NCI-H146 treated with DMSO at 0.1 percent for 48 hours (cell line): ENCODE measurements around the gene CCDC80.

Experiments used
- DNase-seq: peaks from one replicate; lab custom pipeline; 2025; ENCODE audit not compliant: unreplicated experiment; lab: John Stamatoyannopoulos, UW

CCDC80 gene

DNA sequence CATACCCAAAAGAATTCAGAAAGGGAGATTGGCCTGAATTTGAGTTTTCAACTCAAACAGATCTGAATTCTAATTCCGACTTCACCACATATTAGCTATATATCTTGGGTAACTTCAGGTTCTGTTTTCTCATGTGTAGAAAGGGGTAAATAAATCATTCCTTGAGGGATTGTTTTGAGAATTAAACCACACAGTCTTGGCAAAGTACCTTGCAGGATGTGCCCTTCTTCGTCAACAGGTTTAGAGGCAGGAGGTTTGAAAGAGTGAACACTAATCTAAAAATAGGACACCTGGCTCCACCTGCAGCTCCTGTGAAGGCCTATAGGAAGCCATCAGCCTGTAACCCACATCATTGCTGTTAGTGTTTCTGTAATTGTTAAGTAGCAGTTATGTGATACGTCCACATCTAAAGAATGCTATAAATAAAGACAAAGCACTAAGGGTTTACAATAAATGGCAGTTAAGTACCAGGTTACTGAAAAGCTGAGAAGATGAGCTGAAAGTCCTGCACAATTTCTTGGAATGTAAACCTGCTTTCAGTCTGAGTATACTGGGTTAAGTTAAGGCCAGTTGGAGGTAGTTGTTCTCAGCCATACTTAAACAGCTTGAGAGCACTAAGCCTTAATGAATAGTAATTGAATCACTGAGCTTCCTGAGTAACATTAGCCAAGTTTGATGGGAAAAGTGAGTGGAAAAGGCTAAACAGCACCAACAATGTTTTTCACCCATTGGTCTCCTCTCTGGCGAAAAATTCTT, 6.0 kb downstream of the CCDC80 start:
- DNase-seq = peak; percentile 67

DNA sequence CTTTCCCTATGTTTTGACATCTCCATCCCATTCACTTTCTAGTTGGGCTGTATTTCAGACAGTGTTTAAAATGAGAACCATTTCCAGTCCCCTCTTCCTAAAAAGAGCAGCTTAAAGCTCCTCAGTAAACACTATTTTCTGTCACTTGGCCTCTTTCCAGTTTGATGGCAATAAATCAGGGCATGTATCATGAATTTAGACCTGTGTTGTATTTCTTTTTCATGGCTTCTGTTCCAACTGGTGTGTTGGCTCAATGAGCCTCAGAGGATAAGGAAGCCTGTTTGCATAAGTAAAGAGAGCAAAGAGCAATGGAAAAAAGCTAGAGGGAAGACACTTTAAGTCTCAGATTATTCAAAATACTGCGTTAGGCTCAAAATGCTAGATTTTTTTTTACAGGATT, 7.2 kb downstream of the CCDC80 start:
- DNase-seq = peak; percentile 43

DNA sequence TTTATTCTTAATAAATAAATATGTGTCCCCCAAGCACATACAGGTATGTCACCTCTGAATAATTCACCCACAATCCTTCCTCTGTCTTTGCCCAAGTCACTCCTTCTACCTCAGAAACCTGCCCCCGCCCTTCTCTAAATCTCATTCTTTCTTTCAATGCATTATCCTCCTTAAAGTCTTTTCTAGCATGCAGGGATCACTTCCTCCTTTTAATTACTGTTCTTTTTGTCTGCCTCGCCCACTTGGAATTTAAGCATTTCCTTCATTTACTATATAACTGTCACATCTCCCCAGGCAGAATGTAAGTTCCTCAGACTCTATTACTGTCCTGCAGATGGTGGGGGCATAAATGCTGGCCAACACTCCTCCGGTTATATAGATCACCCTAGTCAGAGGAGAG, 7.8 kb downstream of the CCDC80 start:
- DNase-seq = no peak

- no peak for DNase-seq
Observed at GRCh38 chr3:112632596-112632995, 8.3 kb downstream of the CCDC80 start.

DNA sequence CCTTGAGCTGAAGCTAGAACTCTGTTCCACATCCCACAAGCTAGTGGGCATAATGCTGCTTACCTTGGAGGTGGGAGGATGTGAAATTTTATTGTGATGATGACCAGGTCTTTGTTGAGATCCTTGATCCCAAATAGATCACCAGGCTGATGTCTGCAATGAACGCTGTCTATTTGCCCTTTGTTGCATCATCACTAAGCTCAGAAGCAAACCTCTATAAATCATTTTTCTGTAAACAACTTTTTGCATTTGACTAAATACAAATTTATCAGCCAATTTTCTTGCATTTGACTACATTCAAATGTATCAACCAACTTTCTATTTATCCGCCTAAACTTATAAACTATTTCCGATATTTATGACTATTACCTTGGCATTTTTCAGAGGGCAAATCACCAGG, 9.7 kb downstream of the CCDC80 start:
- DNase-seq = no peak

DNA sequence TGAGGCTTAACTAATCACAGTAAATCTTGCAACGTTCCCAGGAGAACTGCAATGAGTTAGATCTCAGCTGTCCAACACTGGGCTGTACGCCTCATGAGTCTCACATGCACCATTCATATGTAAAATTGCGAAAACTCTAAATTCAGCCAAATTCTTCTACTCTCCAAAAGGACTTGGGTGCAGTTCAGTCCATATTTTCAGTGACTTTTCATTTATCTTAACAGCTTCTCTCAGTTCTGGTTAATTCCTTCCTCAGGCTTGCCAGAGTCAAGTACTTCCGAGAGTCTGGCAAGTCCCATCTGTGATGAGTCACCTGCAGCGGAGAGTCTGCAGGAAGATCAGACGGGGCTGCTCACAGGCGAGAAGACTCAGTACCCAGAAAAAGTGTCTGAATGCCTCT, 11.5 kb downstream of the CCDC80 start:
- no peak for DNase-seq

DNA sequence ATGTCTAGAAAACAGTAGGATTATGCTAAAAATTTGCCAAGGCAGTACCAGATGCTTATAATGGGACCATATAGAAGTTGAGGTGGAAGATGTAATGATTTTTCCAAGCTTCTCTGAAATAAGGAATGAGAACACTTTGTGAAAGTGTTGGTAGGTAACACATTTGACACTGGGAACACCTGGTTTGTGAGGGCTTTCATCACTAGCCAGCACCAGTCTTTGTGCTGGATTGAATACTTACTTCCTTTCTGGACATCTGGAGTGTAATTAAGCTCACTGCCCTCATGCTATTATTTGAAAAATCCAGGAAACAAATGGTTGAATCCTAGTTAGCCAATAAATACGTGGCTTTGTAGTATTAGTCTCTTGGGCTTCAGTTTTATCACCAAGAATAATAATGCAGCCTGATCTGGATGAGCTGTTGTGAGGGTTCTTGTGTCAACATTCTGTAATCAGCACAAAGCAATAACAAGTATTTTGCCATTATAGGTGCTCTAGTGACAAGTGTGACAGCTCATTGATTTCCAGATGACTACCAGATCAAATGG, 12.9 kb downstream of the CCDC80 start:
- DNase-seq = peak; percentile 99

DNA sequence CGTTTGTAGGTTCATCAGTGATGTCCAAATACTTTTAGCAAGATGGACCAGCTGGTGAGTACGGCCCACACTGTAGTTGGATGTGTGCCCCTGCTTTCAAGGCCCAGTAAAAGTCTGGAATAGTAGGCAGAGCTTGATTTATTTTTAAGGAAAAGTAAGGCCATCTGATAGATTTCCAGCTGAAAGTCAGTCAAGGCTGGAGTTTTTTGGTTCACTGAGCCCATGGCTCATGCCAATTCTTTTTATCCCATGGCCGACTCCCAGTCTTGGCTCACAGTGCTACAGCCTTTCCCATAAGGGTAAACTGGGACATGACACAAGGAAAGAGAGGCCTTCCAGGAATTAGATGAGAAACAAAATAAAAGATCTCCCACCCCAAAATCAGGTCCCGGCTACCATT, 13.5 kb downstream of the CCDC80 start:
- DNase-seq = no peak

DNA sequence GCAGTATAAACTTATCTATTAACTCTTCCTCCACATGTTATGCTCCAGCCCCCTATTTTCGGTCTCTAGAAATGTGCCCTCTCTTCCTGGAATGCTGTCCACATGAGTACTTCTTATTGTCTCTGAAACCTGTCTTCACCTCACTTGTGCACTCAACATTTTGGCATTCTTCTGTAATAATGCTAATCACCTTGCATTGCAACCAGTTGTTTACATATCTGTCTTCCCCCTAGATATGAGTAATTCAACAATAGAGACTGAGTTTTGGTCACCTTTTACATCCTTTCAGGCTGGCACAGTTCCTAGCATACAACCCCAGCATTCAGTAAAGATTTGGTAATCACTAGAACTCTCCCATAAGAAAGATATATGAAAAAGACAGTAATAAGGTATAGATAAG, 17.2 kb downstream of the CCDC80 start:
- DNase-seq = no peak

DNA sequence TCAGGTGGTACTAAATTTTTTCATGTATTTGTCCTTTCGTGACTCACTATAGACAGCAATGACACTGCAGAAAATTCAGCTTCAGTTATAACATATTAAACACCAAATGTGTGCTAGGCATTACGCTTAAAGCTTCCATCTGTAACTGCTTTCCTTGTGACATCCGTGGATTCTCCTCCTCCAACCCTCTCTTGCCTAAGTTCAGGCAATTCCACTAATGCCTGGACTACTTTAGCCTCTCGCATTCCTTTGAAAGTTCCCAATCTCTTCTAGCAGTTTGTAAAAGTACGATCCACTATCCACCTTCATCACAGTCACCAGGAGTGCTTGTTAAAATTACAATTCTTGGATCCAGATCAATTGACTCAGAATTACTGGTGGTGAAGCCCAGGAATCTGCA, 17.7 kb downstream of the CCDC80 start:
- no peak for DNase-seq

GRCh38 chr3:112619295-112619694, 21.6 kb downstream of the CCDC80 start:
- no peak for DNase-seq

GRCh38 chr3:112617285-112617684, 23.7 kb downstream of the CCDC80 start:
- no peak for DNase-seq

- no peak for DNase-seq
Observed at GRCh38 chr3:112615989-112616731, 24.8 kb downstream of the CCDC80 start.

DNA sequence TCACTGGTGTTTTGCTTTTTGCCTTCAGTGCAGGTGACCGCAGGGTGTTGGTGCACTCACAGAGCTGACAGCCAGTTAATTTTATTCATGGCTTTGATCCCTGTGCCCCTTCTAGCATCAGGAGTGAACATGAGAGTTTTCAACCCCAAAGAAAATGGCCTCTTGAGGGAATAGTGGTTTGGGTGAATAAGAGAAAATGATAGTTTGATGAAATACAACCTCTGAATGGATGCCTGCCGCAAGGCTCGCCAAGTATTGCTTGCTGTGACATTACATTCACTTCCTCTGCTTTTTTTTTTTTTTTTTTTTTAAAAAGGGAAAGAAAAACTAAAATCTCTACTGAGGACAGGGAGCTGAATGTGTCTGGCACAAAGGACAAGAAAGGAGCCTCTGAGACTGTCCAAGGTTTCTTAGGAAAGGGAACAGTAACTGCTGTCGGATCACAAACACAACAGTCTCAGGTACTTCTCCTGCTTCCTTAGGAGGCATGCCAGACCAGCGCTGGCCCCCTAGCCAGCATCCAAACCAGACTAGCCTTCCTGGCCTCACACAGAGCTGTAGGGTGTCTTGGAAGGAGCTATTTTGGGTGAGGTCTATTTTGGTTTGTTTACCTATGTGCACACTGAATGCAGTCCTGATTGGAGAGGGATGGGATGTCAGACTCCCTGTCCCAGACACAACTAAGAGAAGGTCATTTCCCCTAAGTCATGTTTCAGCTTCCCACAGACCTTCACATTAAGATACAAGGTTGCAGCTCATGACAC, 29.0 kb downstream of the CCDC80 start:
- no peak for DNase-seq

GRCh38 chr3:112610121-112610520, 30.8 kb downstream of the CCDC80 start:
- DNase-seq = no peak

DNA sequence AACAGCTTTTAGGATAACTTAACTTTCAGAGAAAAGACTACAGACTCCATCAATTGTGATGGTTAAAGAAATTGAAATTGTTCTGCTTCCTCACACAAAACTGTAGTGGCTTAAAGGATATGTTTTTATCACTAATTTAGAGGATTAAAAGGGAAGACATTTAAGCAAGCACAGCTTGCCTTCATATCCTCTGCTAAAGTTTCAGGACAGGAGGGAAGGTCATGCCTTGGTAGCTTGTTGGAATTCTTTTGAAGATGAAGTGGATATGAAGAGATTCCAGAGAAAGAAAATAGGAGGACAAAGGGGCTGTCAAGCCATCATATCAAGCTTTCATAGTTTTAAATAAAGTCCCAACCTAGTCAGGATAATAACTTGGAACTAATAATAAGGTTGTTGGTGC, 33.1 kb downstream of the CCDC80 start:
- no peak for DNase-seq

- no peak for DNase-seq
Observed at GRCh38 chr3:112606098-112606497, 34.8 kb downstream of the CCDC80 start.

GRCh38 chr3:112605285-112605684, 35.7 kb downstream of the CCDC80 start:
- peak; percentile 96 for DNase-seq

DNA sequence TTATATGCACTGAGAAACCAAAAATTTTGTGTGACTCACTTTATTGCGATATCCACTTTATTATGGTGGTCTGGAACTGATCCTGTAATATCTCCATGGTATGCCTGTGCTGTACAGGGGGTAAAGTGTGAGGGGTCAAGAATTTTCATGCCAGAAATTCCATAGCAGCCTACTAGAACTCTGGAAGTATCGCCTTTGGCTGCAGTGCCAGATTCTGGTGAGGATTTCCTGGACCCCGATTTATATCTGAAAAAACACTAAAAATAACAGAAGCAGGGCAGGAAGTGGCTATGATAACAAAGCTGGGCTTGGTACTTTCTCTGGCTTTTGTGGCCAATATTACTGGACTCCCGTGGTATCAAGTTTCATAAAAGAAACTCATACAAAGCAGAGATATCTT, 36.4 kb downstream of the CCDC80 start:
- peak; percentile 54 for DNase-seq

DNA sequence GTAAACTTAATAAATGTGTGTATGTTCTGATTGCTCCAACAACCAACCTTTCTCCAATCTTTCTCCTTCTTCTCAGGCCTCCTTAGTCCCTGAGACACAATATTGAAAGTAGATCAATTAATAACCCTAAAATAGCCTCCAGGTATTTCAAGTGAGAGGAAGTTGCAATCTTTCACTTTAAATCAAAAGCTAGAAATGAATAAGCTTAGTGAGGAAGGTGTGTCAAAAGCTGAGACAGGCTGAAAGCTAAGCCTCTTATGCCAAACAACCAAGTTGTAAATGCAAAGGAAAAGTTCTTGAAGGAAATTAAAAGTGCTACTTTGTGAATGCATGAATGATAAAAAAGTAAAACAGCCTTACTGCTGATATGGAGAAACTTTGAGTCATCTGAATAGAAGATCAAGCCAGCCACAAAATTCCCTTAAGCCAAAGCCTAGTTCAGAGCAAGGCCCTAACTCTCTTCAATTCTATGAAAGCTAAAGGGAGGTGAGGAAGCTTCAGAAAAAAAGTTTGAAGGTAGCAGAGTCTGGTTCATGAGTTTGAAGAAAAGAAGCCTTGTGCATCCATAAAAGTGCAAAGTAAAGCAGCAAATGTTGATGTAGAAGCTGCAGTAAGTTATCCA, 38.6 kb downstream of the CCDC80 start:
- no peak for DNase-seq

DNA sequence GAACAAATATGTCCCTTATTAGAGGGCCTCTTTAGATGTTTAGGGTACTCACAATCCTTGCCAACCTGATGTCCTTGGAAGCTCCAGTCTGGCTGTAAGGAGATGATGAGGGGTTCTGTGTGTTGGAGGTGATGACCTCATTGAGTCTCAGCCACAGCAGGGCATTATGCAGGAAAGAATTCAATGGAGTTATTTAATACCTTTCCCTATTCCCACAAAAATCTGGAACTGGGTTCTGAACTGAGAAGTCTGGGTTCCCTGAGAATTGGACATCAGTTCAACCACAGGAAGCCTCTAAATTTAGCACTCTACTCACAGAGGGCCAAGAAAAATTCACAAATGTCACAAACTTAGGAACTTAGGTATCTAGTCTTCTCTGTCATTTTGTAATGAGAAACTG, 42.2 kb downstream of the CCDC80 start:
- DNase-seq = no peak
